ENCODE measurements around the gene REST. TPM values are rescaled to one million over a fixed set of nuclear protein-coding genes. Genes with fewer than 3 reads are reported as not detected.
"Not testable (repeated sequence)": the region's sequence is repeated elsewhere in the genome, so short reads cannot be mapped to it uniquely, and the experiment has no call there.

The REST gene
- total RNA-seq, 6 experiments from 2014 or later = 48.0 to 53.4 (median 52.1) TPM

GRCh38 chr4:56910172-56910967 is 2.7 kb downstream of the REST start:
- no peak for DNase-seq
- TF ChIP-seq CTCF (IDR thresholded peaks at IDR 0.05) = no peak
- Mint-ChIP-seq H3K4me3 (peak overlapping the region; percentile 96), H3K9me3 (no peaks in the 10 kb centered on the region), H3K4me1 (ENCODE audit: low read depth) (peaks cover 32% of the 10 kb centered on the region), H3K36me3 (ENCODE audit: low read depth) (peaks cover 22% of the 10 kb centered on the region), H3K27me3 (ENCODE audit: insufficient read depth) (peaks cover 12% of the 10 kb centered on the region), H3K27ac (peak overlapping the region; percentile 88)

GRCh38 chr4:56914336-56914735 is 6.6 kb downstream of the REST start:
- Mint-ChIP-seq H3K27me3 (ENCODE audit: insufficient read depth) (peaks cover 2% of the 10 kb centered on the region; the same call in 1 of the 2 replicates), H3K9me3 (no peaks in the 10 kb centered on the region), H3K4me3 (no peak overlapping the region), H3K27ac (no peak overlapping the region), H3K4me1 (ENCODE audit: low read depth) (peaks cover 40% of the 10 kb centered on the region), H3K36me3 (ENCODE audit: low read depth) (peaks cover 22% of the 10 kb centered on the region)
- DNase-seq = no peak
- no peak for TF ChIP-seq CTCF (IDR thresholded peaks at IDR 0.05)

GRCh38 chr4:56914977-56915376 is 7.3 kb downstream of the REST start:
- Mint-ChIP-seq H3K36me3 (ENCODE audit: low read depth) (peaks cover 18% of the 10 kb centered on the region), H3K4me1 (ENCODE audit: low read depth) (peaks cover 34% of the 10 kb centered on the region)
- H3K9me3 Mint-ChIP-seq; H3K27me3 Mint-ChIP-seq (ENCODE audit: insufficient read depth); H3K4me3 Mint-ChIP-seq; DNase-seq; H3K27ac Mint-ChIP-seq: not testable (repeated sequence)

GRCh38 chr4:56927196-56927595 is 19.5 kb downstream of the REST start:
- no peaks in the 10 kb centered on the region; the same call in none of the 2 replicates for H3K27me3 Mint-ChIP-seq (ENCODE audit: insufficient read depth)
- no peak overlapping the region for H3K27ac Mint-ChIP-seq
- H3K4me3 Mint-ChIP-seq = no peak overlapping the region
- H3K9me3 Mint-ChIP-seq = no peaks in the 10 kb centered on the region
- peaks cover 48% of the 10 kb centered on the region for H3K36me3 Mint-ChIP-seq (ENCODE audit: low read depth)
- peaks cover 11% of the 10 kb centered on the region for H3K4me1 Mint-ChIP-seq (ENCODE audit: low read depth)
- no peak for DNase-seq
- TF ChIP-seq CTCF (IDR thresholded peaks at IDR 0.05) = no peak

- no peak for TF ChIP-seq CTCF (IDR thresholded peaks at IDR 0.05)
- Mint-ChIP-seq H3K27me3 (ENCODE audit: insufficient read depth) (no peaks in the 10 kb centered on the region; the same call in none of the 2 replicates), H3K4me3 (no peak overlapping the region), H3K9me3 (no peaks in the 10 kb centered on the region), H3K36me3 (ENCODE audit: low read depth) (peaks cover 30% of the 10 kb centered on the region), H3K27ac (no peak overlapping the region), H3K4me1 (ENCODE audit: low read depth) (peaks cover 27% of the 10 kb centered on the region)
- DNase-seq = no peak
Measured at GRCh38 chr4:56930638-56931037, 22.9 kb downstream of the REST start.

- DNase-seq = no peak
- Mint-ChIP-seq H3K9me3 (no peaks in the 10 kb centered on the region), H3K27ac (no peak overlapping the region), H3K27me3 (ENCODE audit: insufficient read depth) (no peaks in the 10 kb centered on the region; the same call in none of the 2 replicates), H3K36me3 (ENCODE audit: low read depth) (peaks cover 32% of the 10 kb centered on the region), H3K4me3 (no peak overlapping the region), H3K4me1 (ENCODE audit: low read depth) (peaks cover 28% of the 10 kb centered on the region)
- TF ChIP-seq CTCF (IDR thresholded peaks at IDR 0.05) = no peak
Measured at GRCh38 chr4:56931924-56932323, 24.2 kb downstream of the REST start.

Measured in HFFc6 (cell line).